ENCODE measurements around the gene TBC1D14. TPM values are rescaled to one million over a fixed set of nuclear protein-coding genes. Genes with fewer than 3 reads are reported as not detected.

Gene TBC1D14
- total RNA-seq, 4 donors from 2014 or later, result 39.0 to 48.4 (median 43.7) TPM

DNA sequence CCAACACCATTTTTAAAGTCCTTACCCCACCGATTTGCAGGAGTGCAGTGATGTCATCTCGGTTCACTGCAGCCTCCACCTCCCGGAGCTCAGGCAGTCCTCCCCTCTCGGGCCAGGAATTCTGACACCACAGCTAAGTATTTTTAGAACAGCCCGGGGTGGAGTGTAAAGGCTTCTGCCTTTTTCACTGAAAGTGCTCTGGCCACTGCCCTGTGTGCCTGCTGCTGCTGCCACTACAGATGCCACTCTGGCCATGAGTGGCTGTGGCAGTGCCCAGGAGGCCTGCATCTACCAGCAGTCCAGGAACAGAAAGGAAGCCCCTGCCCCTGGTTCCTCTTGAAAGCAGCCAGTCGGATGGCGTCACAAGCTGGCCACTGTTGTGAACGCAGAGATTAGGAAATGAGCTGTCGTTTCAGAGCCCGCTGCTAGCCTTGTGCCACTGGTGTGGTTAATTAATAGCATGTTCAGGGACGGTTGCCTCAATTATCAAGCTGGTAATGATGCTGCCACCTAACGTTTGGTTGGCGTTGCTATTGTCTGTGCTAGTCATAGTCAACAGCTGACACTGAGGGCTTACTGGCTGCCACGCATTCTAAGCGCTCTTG lies 23.6 kb upstream of the TBC1D14 start:
- TF ChIP-seq, protein P1, sequence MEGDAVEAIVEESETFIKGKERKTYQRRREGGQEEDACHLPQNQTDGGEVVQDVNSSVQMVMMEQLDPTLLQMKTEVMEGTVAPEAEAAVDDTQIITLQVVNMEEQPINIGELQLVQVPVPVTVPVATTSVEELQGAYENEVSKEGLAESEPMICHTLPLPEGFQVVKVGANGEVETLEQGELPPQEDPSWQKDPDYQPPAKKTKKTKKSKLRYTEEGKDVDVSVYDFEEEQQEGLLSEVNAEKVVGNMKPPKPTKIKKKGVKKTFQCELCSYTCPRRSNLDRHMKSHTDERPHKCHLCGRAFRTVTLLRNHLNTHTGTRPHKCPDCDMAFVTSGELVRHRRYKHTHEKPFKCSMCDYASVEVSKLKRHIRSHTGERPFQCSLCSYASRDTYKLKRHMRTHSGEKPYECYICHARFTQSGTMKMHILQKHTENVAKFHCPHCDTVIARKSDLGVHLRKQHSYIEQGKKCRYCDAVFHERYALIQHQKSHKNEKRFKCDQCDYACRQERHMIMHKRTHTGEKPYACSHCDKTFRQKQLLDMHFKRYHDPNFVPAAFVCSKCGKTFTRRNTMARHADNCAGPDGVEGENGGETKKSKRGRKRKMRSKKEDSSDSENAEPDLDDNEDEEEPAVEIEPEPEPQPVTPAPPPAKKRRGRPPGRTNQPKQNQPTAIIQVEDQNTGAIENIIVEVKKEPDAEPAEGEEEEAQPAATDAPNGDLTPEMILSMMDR (IDR thresholded peaks at IDR 0.05; ENCODE audit: low read depth), result no peak

GRCh38 chr4:6886886-6887285 lies 22.7 kb upstream of the TBC1D14 start:
- TF ChIP-seq, protein P1 (IDR thresholded peaks at IDR 0.05; ENCODE audit: low read depth), result no peak

GRCh38 chr4:6887591-6888371 lies 21.8 kb upstream of the TBC1D14 start:
- TF ChIP-seq, protein P1 (IDR thresholded peaks at IDR 0.05; ENCODE audit: low read depth), result no peak

DNA sequence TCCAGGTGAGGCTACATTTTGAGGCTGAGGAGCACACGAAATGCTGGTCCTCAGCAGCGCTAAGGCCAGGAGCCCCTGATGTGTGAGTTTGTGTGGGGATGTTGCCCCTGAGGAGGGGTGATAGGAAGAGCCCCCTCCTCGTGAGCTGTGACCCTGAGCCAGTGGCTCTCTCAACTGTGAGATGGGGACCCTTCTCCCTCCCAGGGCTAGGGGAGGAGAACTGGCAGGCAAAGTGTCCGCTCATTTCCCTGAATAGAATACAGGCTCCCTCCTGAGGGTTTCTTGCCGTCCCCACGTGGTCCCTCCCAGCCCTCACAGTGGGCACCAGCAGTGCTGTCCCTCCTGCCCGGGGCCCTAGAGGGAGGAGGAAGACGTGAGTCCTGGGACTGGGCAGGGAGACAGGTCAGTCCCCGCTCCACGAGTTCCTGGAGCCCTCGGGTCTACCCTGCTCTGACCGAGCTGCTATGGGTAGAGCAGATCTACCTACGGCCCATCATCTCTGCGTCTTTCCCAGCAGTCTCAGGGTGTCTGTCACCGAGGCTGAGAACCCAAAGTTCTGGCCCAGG lies 21.0 kb upstream of the TBC1D14 start:
- TF ChIP-seq, protein P1 (IDR thresholded peaks at IDR 0.05; ENCODE audit: low read depth), result no peak

GRCh38 chr4:6889101-6889735 lies 20.4 kb upstream of the TBC1D14 start:
- TF ChIP-seq, protein P1 (IDR thresholded peaks at IDR 0.05; ENCODE audit: low read depth), result no peak

DNA sequence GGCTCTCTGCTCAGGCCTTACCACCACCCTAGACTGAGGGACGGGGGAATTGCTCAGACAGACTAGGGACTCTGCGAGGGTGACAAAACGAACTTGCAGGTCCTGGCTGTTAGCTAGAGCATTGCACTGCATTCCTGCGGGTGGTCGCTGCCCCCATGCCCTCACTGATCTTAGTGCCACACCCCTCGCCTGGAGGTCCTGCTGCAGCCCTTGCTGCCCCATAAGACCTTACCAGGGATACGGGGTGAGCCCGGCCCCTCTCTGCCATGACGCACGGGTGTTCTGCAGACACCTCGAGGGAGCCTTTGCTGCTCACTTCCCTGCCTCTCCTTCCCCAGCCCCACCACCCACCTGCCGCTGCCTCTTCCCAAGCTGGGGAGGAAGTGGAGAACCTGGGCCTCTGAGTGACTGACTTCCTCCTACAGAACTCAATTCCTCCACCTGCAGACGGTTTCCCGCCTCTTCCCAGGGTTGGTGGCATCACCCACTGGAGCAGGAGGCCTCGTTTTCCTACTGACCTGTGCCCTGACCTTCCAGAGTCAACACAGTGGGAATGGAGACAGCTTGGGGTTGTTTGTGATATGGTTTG lies 19.8 kb upstream of the TBC1D14 start:
- TF ChIP-seq, protein P1 (IDR thresholded peaks at IDR 0.05; ENCODE audit: low read depth), result no peak

All from subcutaneous adipose tissue (tissue), 4 donors.